Neural progenitor cell (in vitro differentiated cells): ENCODE measurements around the gene WDR70. TPM values are rescaled to one million over a fixed set of nuclear protein-coding genes. Genes with fewer than 3 reads are reported as not detected.

ENCODE experiments used
- DNase-seq: peaks from one replicate; pipeline ENCODE4 v3.0.0-alpha.2; 2016; ENCODE audit warnings: low spot score
- H2AFZ ChIP-seq: fragments of 200-600 bp; sonication (generic); replicated peaks from 2 replicates; pipeline ENCODE4 v1.6.1; 2016; ENCODE audit warnings: antibody characterized with exemption
- H3F3A ChIP-seq: fragments of 200-600 bp; sonication (generic); 2 replicates; pipeline ENCODE4 v1.6.1; 2016; ENCODE audit warnings: antibody characterized with exemption, low read depth
- H3K27ac ChIP-seq: fragments of 200-600 bp; sonication (generic); 2 replicates; pipeline ENCODE4 v1.5.1; 2016; ENCODE audit warnings: mild to moderate bottlenecking
- H3K27me3 ChIP-seq: fragments of 200-600 bp; sonication (generic); 2 replicates; pipeline ENCODE4 v1.6.1; 2016; ENCODE audit warnings: mild to moderate bottlenecking, moderate library complexity
- H3K36me3 ChIP-seq: fragments of 200-600 bp; sonication (generic); 2 replicates; pipeline ENCODE4 v1.5.1; 2016
- H3K4me1 ChIP-seq: fragments of 200-600 bp; sonication (generic); 2 replicates; pipeline ENCODE4 v1.6.1; 2016; ENCODE audit warnings: mixed run types
- H3K4me2 ChIP-seq: fragments of 200-600 bp; sonication (generic); 2 replicates; pipeline ENCODE4 v1.6.1; 2016
- H3K4me3 ChIP-seq: fragments of 200-600 bp; sonication (generic); 2 replicates; pipeline ENCODE4 v1.5.1; 2016
- H3K79me2 ChIP-seq: fragments of 200-600 bp; sonication (generic); 2 replicates; pipeline ENCODE4 v1.6.1; 2016; ENCODE audit warnings: low read depth
- H3K9ac ChIP-seq: fragments of 200-600 bp; sonication (generic); 2 replicates; pipeline ENCODE4 v1.6.1; 2016
- H3K9me3 ChIP-seq: fragments of 200-600 bp; sonication (generic); 2 replicates; pipeline ENCODE4 v1.5.1; 2016; ENCODE audit warnings: low read depth
- H4K20me1 ChIP-seq: fragments of 200-600 bp; sonication (generic); 2 replicates; pipeline ENCODE4 v1.6.1; 2016; ENCODE audit warnings: low read depth
- H3K27ac Mint-ChIP-seq: 3 replicates; pipeline ENCODE4 v1.8.0; 2021; ENCODE audit warnings: mixed read lengths
- H3K27me3 Mint-ChIP-seq: 2 replicates; pipeline ENCODE4 v1.8.0; 2022; ENCODE audit warnings: low read depth, mild to moderate bottlenecking, inconsistent platforms, moderate library complexity, mixed read lengths; ENCODE audit not compliant: insufficient read depth
- H3K36me3 Mint-ChIP-seq: 3 replicates; pipeline ENCODE4 v1.8.0; 2021; ENCODE audit warnings: mixed read lengths
- H3K4me1 Mint-ChIP-seq: 3 replicates; pipeline ENCODE4 v1.8.0; 2021; ENCODE audit warnings: mixed read lengths
- H3K4me3 Mint-ChIP-seq: 3 replicates; pipeline ENCODE4 v1.8.0; 2021; ENCODE audit warnings: mild to moderate bottlenecking, moderate library complexity, mixed read lengths
- H3K9me3 Mint-ChIP-seq: 3 replicates; pipeline ENCODE4 v1.8.0; 2020; ENCODE audit warnings: mixed read lengths
- EZH2 ChIP-seq: fragments of 200-600 bp; sonication (generic); IDR thresholded peaks from 2 replicates; pipeline ENCODE4 v1.6.1; 2017; ENCODE audit warnings: antibody characterized with exemption, mild to moderate bottlenecking, moderate library complexity
- EZH2phosphoT487 ChIP-seq: fragments of 200-600 bp; sonication (generic); IDR thresholded peaks from 2 replicates; pipeline ENCODE4 v1.6.1; 2017; ENCODE audit warnings: antibody characterized with exemption
- total RNA-seq: library from RNA; depleted of rRNA; stranded (reverse); fragments of >200 nt; gene quantifications from 2 replicates; pipeline ENCODE4 v1.2.3, GENCODE V29; 2015; ENCODE audit warnings: low replicate concordance
- TF ChIP-seq, protein P1 (sequence below): fragments of 200-600 bp; sonication (generic); IDR thresholded peaks from 2 replicates; pipeline ENCODE4 v1.5.1; 2017; ENCODE audit warnings: antibody characterized with exemption, mild to moderate bottlenecking

Gene WDR70
- total RNA-seq, 1 donor from 2014 or later = 46.2 TPM

GRCh38 chr5:37771203-37771611 lies 392.1 kb downstream of the WDR70 start:
- no peak overlapping the region for H3K27ac ChIP-seq
- no peaks in the 10 kb centered on the region for H3K79me2 ChIP-seq
- no peak overlapping the region for H2AFZ ChIP-seq

DNA sequence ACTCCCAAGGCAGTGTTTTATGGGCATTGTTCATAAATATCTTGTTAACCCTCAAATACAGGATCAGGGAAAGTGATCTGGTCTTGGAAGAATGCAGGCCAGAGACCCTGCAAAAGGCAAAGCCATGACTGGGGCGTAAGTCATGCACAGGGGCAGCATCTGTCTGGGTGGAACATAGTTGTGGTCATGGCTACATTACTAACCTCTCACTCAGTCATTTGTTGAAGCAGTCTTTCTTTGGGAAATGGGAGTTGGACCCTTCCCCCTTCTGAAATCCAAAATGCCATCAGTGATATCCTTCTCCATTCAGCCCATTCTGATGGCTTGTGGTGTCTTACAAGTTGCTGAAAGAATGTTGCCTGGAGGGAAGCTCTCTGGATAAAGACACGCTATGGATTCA lies 392.6 kb downstream of the WDR70 start:
- H3K27ac ChIP-seq = no peak overlapping the region
- H3K4me3 ChIP-seq = no peak overlapping the region
- H3K4me1 ChIP-seq = no peaks in the 10 kb centered on the region
- Mint-ChIP-seq H3K4me3 (no peak overlapping the region), H3K27me3 (no peaks in the 10 kb centered on the region), H3K4me1 (peaks cover 6% of the 10 kb centered on the region), H3K27ac (no peak overlapping the region), H3K9me3 (peaks cover 9% of the 10 kb centered on the region), H3K36me3 (no peaks in the 10 kb centered on the region)
- peaks cover 3% of the 10 kb centered on the region for H3K9me3 ChIP-seq
- H3F3A ChIP-seq = no peaks in the 10 kb centered on the region
- no peaks in the 10 kb centered on the region for H3K79me2 ChIP-seq
- no peak for DNase-seq
- no peaks in the 10 kb centered on the region for H3K36me3 ChIP-seq
- no peaks in the 10 kb centered on the region for H4K20me1 ChIP-seq
- no peak for TF ChIP-seq EZH2
- H3K4me2 ChIP-seq = no peak overlapping the region
- H3K9ac ChIP-seq = no peak overlapping the region
- H3K27me3 ChIP-seq = no peaks in the 10 kb centered on the region
- no peak overlapping the region for H2AFZ ChIP-seq

More at GRCh38 chr5:37771203-37771611, 392.1 kb downstream of the WDR70 start:
- Histone ChIP-seq H3K4me1 (no peaks in the 10 kb centered on the region), H3K4me3 (no peak overlapping the region), H3K27me3 (no peaks in the 10 kb centered on the region), H4K20me1 (no peaks in the 10 kb centered on the region), H3K9ac (no peak overlapping the region), H3K4me2 (no peak overlapping the region), H3K36me3 (no peaks in the 10 kb centered on the region), H3F3A (no peaks in the 10 kb centered on the region), H3K9me3 (peaks cover 3% of the 10 kb centered on the region)
- no peak overlapping the region for H3K27ac Mint-ChIP-seq
- TF ChIP-seq, protein P1, sequence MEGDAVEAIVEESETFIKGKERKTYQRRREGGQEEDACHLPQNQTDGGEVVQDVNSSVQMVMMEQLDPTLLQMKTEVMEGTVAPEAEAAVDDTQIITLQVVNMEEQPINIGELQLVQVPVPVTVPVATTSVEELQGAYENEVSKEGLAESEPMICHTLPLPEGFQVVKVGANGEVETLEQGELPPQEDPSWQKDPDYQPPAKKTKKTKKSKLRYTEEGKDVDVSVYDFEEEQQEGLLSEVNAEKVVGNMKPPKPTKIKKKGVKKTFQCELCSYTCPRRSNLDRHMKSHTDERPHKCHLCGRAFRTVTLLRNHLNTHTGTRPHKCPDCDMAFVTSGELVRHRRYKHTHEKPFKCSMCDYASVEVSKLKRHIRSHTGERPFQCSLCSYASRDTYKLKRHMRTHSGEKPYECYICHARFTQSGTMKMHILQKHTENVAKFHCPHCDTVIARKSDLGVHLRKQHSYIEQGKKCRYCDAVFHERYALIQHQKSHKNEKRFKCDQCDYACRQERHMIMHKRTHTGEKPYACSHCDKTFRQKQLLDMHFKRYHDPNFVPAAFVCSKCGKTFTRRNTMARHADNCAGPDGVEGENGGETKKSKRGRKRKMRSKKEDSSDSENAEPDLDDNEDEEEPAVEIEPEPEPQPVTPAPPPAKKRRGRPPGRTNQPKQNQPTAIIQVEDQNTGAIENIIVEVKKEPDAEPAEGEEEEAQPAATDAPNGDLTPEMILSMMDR = no peak
- TF ChIP-seq EZH2phosphoT487 (no peak), EZH2 (no peak)
- no peaks in the 10 kb centered on the region for H3K36me3 Mint-ChIP-seq
- peaks cover 9% of the 10 kb centered on the region for H3K9me3 Mint-ChIP-seq
- no peaks in the 10 kb centered on the region for H3K27me3 Mint-ChIP-seq
- no peak for DNase-seq
- no peak overlapping the region for H3K4me3 Mint-ChIP-seq
- peaks cover 6% of the 10 kb centered on the region for H3K4me1 Mint-ChIP-seq

- Histone ChIP-seq H3F3A (no peaks in the 10 kb centered on the region), H3K4me3 (no peak overlapping the region), H3K36me3 (no peaks in the 10 kb centered on the region), H3K4me1 (no peaks in the 10 kb centered on the region), H3K27ac (no peak overlapping the region), H2AFZ (no peak overlapping the region), H4K20me1 (no peaks in the 10 kb centered on the region), H3K27me3 (no peaks in the 10 kb centered on the region), H3K79me2 (no peaks in the 10 kb centered on the region), H3K9ac (no peak overlapping the region), H3K9me3 (peaks cover 3% of the 10 kb centered on the region), H3K4me2 (no peak overlapping the region)
- TF ChIP-seq EZH2 (no peak), EZH2phosphoT487 (no peak)
- TF ChIP-seq, protein P1 = no peak
- Mint-ChIP-seq H3K27me3 (no peaks in the 10 kb centered on the region), H3K27ac (no peak overlapping the region), H3K4me1 (peaks cover 6% of the 10 kb centered on the region), H3K4me3 (no peak overlapping the region), H3K9me3 (peaks cover 9% of the 10 kb centered on the region), H3K36me3 (no peaks in the 10 kb centered on the region)
- DNase-seq = no peak
Measured at GRCh38 chr5:37772255-37772654, 393.1 kb downstream of the WDR70 start.

GRCh38 chr5:37773809-37774208 lies 394.7 kb downstream of the WDR70 start:
- DNase-seq = no peak
- H3F3A ChIP-seq = no peaks in the 10 kb centered on the region
- peaks cover 6% of the 10 kb centered on the region for H3K4me1 Mint-ChIP-seq
- H2AFZ ChIP-seq = no peak overlapping the region
- H3K27me3 ChIP-seq = no peaks in the 10 kb centered on the region
- H3K4me3 Mint-ChIP-seq = no peak overlapping the region
- peaks cover 9% of the 10 kb centered on the region for H3K9me3 Mint-ChIP-seq
- H3K4me3 ChIP-seq = no peak overlapping the region
- H3K27me3 Mint-ChIP-seq = no peaks in the 10 kb centered on the region
- H3K9me3 ChIP-seq = peaks cover 3% of the 10 kb centered on the region
- H3K27ac ChIP-seq = no peak overlapping the region
- no peak overlapping the region for H3K9ac ChIP-seq
- no peaks in the 10 kb centered on the region for H3K79me2 ChIP-seq
- no peak overlapping the region for H3K4me2 ChIP-seq
- no peaks in the 10 kb centered on the region for H4K20me1 ChIP-seq
- TF ChIP-seq EZH2phosphoT487 = no peak
- TF ChIP-seq, protein P1 = no peak
- H3K27ac Mint-ChIP-seq = no peak overlapping the region
- no peaks in the 10 kb centered on the region for H3K4me1 ChIP-seq
- H3K36me3 ChIP-seq = no peaks in the 10 kb centered on the region
- no peaks in the 10 kb centered on the region for H3K36me3 Mint-ChIP-seq
